HG03469 (cell line): Measurements from ENCODE around the gene TTC39C.
"Not testable (repeated sequence)": the region's sequence is repeated elsewhere in the genome, so short reads cannot be mapped to it uniquely, and the experiment has no call there.

Experiments used
- ATAC-seq: cut with Tn5 transposase; IDR thresholded peaks from one replicate; pipeline ENCODE4 v1.9.1; 2021; ENCODE audit warnings: mild to moderate bottlenecking, moderate library complexity, moderate number of reproducible peaks; ENCODE audit not compliant: unreplicated experiment

TTC39C gene

GRCh38 chr18:24051031-24051947 is 36.7 kb downstream of the TTC39C start:
- no peak for ATAC-seq

GRCh38 chr18:24052053-24052452 is 37.5 kb downstream of the TTC39C start:
- ATAC-seq: no peak

- no peak for ATAC-seq
Measured at GRCh38 chr18:24053211-24053610, 38.7 kb downstream of the TTC39C start.

- no peak for ATAC-seq
Measured at GRCh38 chr18:24054130-24054529, 39.6 kb downstream of the TTC39C start.

GRCh38 chr18:24055009-24055804 is 40.7 kb downstream of the TTC39C start:
- peak; percentile 39 for ATAC-seq

- ATAC-seq: no peak
Measured at GRCh38 chr18:24055878-24056277, 41.3 kb downstream of the TTC39C start.

- ATAC-seq: no peak
Measured at GRCh38 chr18:24056506-24056905, 42.0 kb downstream of the TTC39C start.

- no peak for ATAC-seq
Measured at GRCh38 chr18:24057804-24058203, 43.2 kb downstream of the TTC39C start.

- ATAC-seq: not testable (repeated sequence)
Measured at GRCh38 chr18:24059385-24059784, 44.8 kb downstream of the TTC39C start.

- ATAC-seq: no peak
Measured at GRCh38 chr18:24060644-24061043, 46.1 kb downstream of the TTC39C start.

- no peak for ATAC-seq
Measured at GRCh38 chr18:24063121-24063731, 48.7 kb downstream of the TTC39C start.

GRCh38 chr18:24064391-24065100 is 50.0 kb downstream of the TTC39C start:
- ATAC-seq: no peak

- no peak for ATAC-seq
Measured at GRCh38 chr18:24065906-24066305, 51.4 kb downstream of the TTC39C start.

- no peak for ATAC-seq
Measured at GRCh38 chr18:24068945-24069693, 54.6 kb downstream of the TTC39C start.

- ATAC-seq: no peak
Measured at GRCh38 chr18:24071029-24071428, 56.5 kb downstream of the TTC39C start.

GRCh38 chr18:24071779-24072178 is 57.2 kb downstream of the TTC39C start:
- no peak for ATAC-seq

- no peak for ATAC-seq
Measured at GRCh38 chr18:24072743-24073142, 58.2 kb downstream of the TTC39C start.

GRCh38 chr18:24073791-24074190 is 59.2 kb downstream of the TTC39C start:
- ATAC-seq: no peak

GRCh38 chr18:24074757-24075156 is 60.2 kb downstream of the TTC39C start:
- not testable (repeated sequence) for ATAC-seq
